ENCODE measurements around the gene ENTPD5.

Gene ENTPD5

GRCh38 chr14:74018586-74019407 is at the start of gene ENTPD5, which contains the start of gene BBOF1:
Gene ENTPD5, minus strand, starts transcription at chr14:74019288. Its CDS starts 31,186 bp downstream, at chr14:73988102.
Gene BBOF1, plus strand, starts transcription at chr14:74019349. Its CDS starts 130 bp downstream, at chr14:74019479.
- H3K36me3 ChIP-seq (ENCODE audit: insufficient read depth, low read length) = no peaks in the 10 kb centered on the region
- H2AFZ ChIP-seq (ENCODE audit: low read depth, low read length) = peak within 1 kb of the TSS; percentile 77
- H3K27me3 ChIP-seq (ENCODE audit: insufficient read depth, low read length) = no peaks in the 10 kb centered on the region
- H3K9me3 ChIP-seq (ENCODE audit: low read length) = no peaks in the 10 kb centered on the region
- peaks cover 4% of the 10 kb centered on the region for H3K4me1 ChIP-seq (ENCODE audit: insufficient read depth, low read length)
- H3K4me3 ChIP-seq (ENCODE audit: low read length) = peak within 1 kb of the TSS; percentile 71

DNA sequence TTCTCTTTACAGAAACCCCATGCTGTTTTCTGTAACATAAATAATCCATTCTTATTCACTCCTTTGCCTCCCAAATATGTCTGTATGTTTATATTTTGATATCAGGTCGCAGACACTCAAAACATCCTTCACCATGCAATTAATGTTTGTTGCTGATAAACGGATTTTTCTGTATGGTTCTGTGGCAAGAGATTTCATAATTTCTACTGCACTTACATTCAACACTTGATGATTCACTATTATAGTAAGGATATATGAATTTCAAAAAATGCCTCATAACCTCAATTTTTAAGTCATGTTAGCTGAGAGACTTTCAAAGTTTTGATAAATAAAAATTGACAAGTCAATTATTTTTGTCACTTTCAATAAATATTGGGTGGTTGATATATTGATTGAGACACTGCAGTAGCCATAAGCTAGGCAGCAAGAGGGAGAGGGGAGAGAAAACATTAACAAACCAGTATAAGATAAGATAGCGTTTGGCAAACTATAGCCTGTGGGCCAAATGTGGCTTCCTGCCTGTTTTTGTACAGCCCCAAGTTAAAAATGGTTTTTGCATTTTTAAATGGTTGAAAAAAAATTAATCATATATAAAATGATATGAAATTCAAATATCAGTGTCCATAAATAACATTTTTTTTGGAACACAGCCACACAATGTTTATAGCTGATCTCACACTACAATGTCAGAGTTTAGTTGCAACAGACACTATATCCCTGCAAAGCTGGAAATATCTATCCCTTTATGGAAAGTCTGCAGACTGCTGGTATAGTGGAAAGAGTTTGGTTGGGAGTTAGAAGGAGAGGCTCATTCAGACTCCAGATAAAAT is 46.9 kb upstream of the ENTPD5 start:
- Histone ChIP-seq H3K36me3 (ENCODE audit: insufficient read depth, low read length) (peaks cover 44% of the 10 kb centered on the region), H3K4me3 (ENCODE audit: low read length) (no peak overlapping the region)

GRCh38 chr14:74064883-74065282 is 45.8 kb upstream of the ENTPD5 start:
- Histone ChIP-seq H2AFZ (ENCODE audit: low read depth, low read length) (no peak overlapping the region), H3K4me3 (ENCODE audit: low read length) (no peak overlapping the region), H3K9me3 (ENCODE audit: low read length) (no peaks in the 10 kb centered on the region), H3K27me3 (ENCODE audit: insufficient read depth, low read length) (no peaks in the 10 kb centered on the region), H3K36me3 (ENCODE audit: insufficient read depth, low read length) (peaks cover 48% of the 10 kb centered on the region), H3K4me1 (ENCODE audit: insufficient read depth, low read length) (no peaks in the 10 kb centered on the region)

More for the DNA sequence above, 46.9 kb upstream of the ENTPD5 start:
- Histone ChIP-seq H2AFZ (ENCODE audit: low read depth, low read length) (no peak overlapping the region), H3K9me3 (ENCODE audit: low read length) (no peaks in the 10 kb centered on the region), H3K27me3 (ENCODE audit: insufficient read depth, low read length) (no peaks in the 10 kb centered on the region), H3K4me1 (ENCODE audit: insufficient read depth, low read length) (no peaks in the 10 kb centered on the region)

GRCh38 chr14:74064426-74064825 is 45.3 kb upstream of the ENTPD5 start:
- no peaks in the 10 kb centered on the region for H3K4me1 ChIP-seq (ENCODE audit: insufficient read depth, low read length)
- no peaks in the 10 kb centered on the region for H3K9me3 ChIP-seq (ENCODE audit: low read length)
- no peaks in the 10 kb centered on the region for H3K27me3 ChIP-seq (ENCODE audit: insufficient read depth, low read length)
- no peak overlapping the region for H2AFZ ChIP-seq (ENCODE audit: low read depth, low read length)
- no peak overlapping the region for H3K4me3 ChIP-seq (ENCODE audit: low read length)
- H3K36me3 ChIP-seq (ENCODE audit: insufficient read depth, low read length) = peaks cover 52% of the 10 kb centered on the region

DNA sequence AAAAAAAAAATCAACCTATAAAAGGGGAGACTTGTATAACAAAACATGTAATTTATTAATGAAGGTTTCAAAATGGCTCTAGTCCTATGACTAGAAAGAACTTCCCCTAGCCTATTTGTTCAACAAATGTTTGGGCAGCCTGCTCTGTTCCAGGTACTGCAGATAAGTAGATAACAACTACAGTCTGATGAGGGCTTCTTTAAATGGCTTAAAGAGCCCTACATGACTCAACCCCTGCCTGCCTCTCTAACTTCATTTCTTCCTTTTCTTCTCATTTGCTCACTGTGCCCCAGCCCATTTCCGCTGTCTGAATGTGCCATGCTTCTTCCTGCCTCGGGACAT is 43.7 kb upstream of the ENTPD5 start:
- no peak overlapping the region for H3K4me3 ChIP-seq (ENCODE audit: low read length)
- no peaks in the 10 kb centered on the region for H3K27me3 ChIP-seq (ENCODE audit: insufficient read depth, low read length)
- no peaks in the 10 kb centered on the region for H3K4me1 ChIP-seq (ENCODE audit: insufficient read depth, low read length)
- no peaks in the 10 kb centered on the region for H3K9me3 ChIP-seq (ENCODE audit: low read length)
- no peak overlapping the region for H2AFZ ChIP-seq (ENCODE audit: low read depth, low read length)
- H3K36me3 ChIP-seq (ENCODE audit: insufficient read depth, low read length) = peaks cover 51% of the 10 kb centered on the region

DNA sequence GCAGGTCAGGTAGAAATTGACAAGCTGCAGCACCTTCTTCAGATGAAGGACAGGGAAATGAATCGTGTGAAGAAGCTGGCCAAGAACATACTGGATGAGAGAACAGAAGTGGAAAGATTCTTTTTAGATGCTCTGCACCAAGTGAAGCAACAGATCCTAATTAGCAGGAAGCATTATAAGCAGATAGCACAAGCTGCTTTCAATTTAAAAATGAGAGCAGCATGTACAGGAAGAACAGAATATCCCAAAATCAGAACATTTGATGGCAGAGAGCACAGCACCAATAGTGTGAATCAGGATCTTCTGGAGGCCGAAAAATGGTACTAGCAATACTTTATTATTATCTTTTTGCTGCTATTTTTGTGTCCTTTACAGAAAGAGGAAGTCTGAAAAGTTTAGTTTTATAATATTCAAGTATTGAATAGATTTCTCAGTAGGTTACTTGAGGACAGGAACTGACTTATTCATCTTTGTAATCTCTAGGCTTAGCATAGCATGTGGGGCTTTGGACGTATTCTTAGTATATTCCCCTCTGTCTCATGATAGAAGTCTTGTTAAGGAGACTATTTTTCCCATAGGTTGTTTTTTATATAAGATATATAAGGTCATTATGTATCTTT is 30.9 kb upstream of the ENTPD5 start:
- Histone ChIP-seq H2AFZ (ENCODE audit: low read depth, low read length) (no peak overlapping the region), H3K27me3 (ENCODE audit: insufficient read depth, low read length) (no peaks in the 10 kb centered on the region), H3K4me1 (ENCODE audit: insufficient read depth, low read length) (no peaks in the 10 kb centered on the region), H3K9me3 (ENCODE audit: low read length) (no peaks in the 10 kb centered on the region), H3K36me3 (ENCODE audit: insufficient read depth, low read length) (peaks cover 7% of the 10 kb centered on the region), H3K4me3 (ENCODE audit: low read length) (no peak overlapping the region)

DNA sequence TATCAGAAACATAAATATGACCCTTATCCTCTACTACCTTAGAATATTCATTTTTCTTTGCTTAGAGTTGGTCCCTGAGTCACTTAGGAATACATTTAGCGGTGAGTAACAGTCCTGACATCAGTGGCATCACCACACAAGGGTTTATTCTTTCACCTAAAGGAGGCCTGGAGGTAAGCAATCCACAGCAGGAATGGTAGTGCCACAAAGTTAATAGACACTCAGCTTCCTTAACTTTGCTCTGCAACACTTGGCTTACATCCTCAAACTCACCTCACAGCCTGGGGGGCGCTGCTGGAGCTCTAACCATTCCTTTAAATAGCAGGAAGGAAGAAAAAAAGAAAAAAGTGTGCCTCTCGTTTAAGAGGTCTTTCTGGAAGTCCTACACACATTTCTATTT is 29.2 kb upstream of the ENTPD5 start:
- peaks cover 4% of the 10 kb centered on the region for H3K36me3 ChIP-seq (ENCODE audit: insufficient read depth, low read length)
- no peaks in the 10 kb centered on the region for H3K27me3 ChIP-seq (ENCODE audit: insufficient read depth, low read length)
- no peaks in the 10 kb centered on the region for H3K9me3 ChIP-seq (ENCODE audit: low read length)
- no peaks in the 10 kb centered on the region for H3K4me1 ChIP-seq (ENCODE audit: insufficient read depth, low read length)
- no peak overlapping the region for H3K4me3 ChIP-seq (ENCODE audit: low read length)
- H2AFZ ChIP-seq (ENCODE audit: low read depth, low read length) = no peak overlapping the region

DNA sequence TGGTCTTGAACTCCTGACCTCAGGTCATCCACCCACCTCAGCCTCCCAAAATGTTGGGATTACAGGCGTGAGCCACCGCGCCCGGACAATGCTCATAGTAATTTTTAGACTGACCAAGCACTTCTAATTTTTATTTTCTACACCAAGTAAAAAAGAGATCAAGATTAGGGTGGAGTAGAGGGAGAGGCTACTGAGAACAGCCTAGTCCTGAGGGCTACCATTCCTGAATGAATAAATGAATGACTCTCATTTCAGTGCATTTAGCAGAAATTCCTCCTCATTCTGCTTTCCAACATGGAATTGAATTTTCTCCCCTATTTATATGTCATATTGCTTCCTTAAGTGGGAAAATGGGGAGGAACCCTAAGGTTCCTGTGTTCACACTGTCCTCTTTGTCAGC is 26.4 kb upstream of the ENTPD5 start:
- no peak overlapping the region for H3K4me3 ChIP-seq (ENCODE audit: low read length)

DNA sequence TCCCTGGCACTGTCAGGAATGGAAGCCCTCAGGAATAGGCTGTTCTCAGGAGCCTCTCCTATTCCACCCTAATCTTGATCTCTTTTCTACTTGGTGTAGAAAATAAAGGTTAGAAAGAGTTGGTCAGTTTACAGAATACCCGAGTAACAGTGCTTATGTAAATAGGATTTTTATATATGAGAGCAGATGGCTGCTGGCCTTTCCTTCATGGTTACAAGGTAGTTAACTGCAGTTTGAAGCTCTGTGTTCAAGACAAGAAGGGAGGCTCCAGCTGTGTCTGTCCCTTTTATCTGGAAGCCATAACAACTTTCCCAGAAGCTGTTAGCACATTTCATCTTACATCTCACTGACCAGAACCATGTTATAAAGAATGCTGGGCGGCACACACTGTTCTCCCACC is 23.2 kb upstream of the ENTPD5 start:
- Histone ChIP-seq H3K27me3 (ENCODE audit: insufficient read depth, low read length) (no peaks in the 10 kb centered on the region), H3K36me3 (ENCODE audit: insufficient read depth, low read length) (no peaks in the 10 kb centered on the region), H3K4me1 (ENCODE audit: insufficient read depth, low read length) (no peaks in the 10 kb centered on the region), H3K9me3 (ENCODE audit: low read length) (no peaks in the 10 kb centered on the region), H2AFZ (ENCODE audit: low read depth, low read length) (no peak overlapping the region), H3K4me3 (ENCODE audit: low read length) (no peak overlapping the region)

More for the DNA sequence above, 26.4 kb upstream of the ENTPD5 start:
- H3K9me3 ChIP-seq (ENCODE audit: low read length) = no peaks in the 10 kb centered on the region
- no peaks in the 10 kb centered on the region for H3K27me3 ChIP-seq (ENCODE audit: insufficient read depth, low read length)
- H3K4me1 ChIP-seq (ENCODE audit: insufficient read depth, low read length) = no peaks in the 10 kb centered on the region
- H2AFZ ChIP-seq (ENCODE audit: low read depth, low read length) = no peak overlapping the region
- peaks cover 4% of the 10 kb centered on the region for H3K36me3 ChIP-seq (ENCODE audit: insufficient read depth, low read length)

- Histone ChIP-seq H3K9me3 (ENCODE audit: low read length) (no peaks in the 10 kb centered on the region), H3K4me3 (ENCODE audit: low read length) (no peak overlapping the region), H3K36me3 (ENCODE audit: insufficient read depth, low read length) (no peaks in the 10 kb centered on the region), H3K27me3 (ENCODE audit: insufficient read depth, low read length) (no peaks in the 10 kb centered on the region), H3K4me1 (ENCODE audit: insufficient read depth, low read length) (no peaks in the 10 kb centered on the region), H2AFZ (ENCODE audit: low read depth, low read length) (no peak overlapping the region)
Measured at GRCh38 chr14:74038020-74038859, 19.2 kb upstream of the ENTPD5 start.

- H3K27me3 ChIP-seq (ENCODE audit: insufficient read depth, low read length) = no peaks in the 10 kb centered on the region
- no peak overlapping the region for H2AFZ ChIP-seq (ENCODE audit: low read depth, low read length)
- H3K4me1 ChIP-seq (ENCODE audit: insufficient read depth, low read length) = no peaks in the 10 kb centered on the region
- no peak overlapping the region for H3K4me3 ChIP-seq (ENCODE audit: low read length)
- no peaks in the 10 kb centered on the region for H3K9me3 ChIP-seq (ENCODE audit: low read length)
- no peaks in the 10 kb centered on the region for H3K36me3 ChIP-seq (ENCODE audit: insufficient read depth, low read length)
Measured at GRCh38 chr14:74035556-74035955, 16.5 kb upstream of the ENTPD5 start.

DNA sequence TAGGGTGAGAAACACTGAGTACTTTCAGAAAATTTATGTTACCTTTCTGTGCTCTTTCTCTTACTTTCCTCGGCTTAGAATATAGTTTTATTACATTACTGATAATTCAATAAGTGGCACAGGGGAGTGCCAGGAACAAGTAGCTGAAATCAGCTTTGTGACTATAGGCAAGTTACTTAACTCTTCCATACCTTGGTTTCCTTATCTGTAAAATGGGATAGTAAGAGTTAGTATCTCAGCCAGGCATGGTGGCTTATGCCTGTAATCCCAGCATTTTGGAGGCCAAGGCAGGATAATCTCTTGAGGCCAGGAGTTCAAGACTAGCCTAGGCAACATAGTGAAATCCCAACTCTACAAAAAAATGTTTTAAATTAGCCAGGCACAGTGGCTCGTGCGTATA is 15.5 kb upstream of the ENTPD5 start:
- no peak overlapping the region for H2AFZ ChIP-seq (ENCODE audit: low read depth, low read length)
- no peak overlapping the region for H3K4me3 ChIP-seq (ENCODE audit: low read length)
- H3K36me3 ChIP-seq (ENCODE audit: insufficient read depth, low read length) = no peaks in the 10 kb centered on the region
- H3K9me3 ChIP-seq (ENCODE audit: low read length) = no peaks in the 10 kb centered on the region
- H3K4me1 ChIP-seq (ENCODE audit: insufficient read depth, low read length) = no peaks in the 10 kb centered on the region
- H3K27me3 ChIP-seq (ENCODE audit: insufficient read depth, low read length) = no peaks in the 10 kb centered on the region
